Middle frontal gyrus (tissue), 1 donor: ENCODE data around the gene DDX31.

Experiments used
- DNase-seq: peaks from one replicate; pipeline ENCODE4 v3.0.0-alpha.2; 2015; ENCODE audit warnings: low spot score; ENCODE audit errors: extremely low spot score

Gene DDX31

GRCh38 chr9:132597073-132597775 lies 72.6 kb downstream of the DDX31 start:
- DNase-seq: no peak

- no peak for DNase-seq
These were observed 73.6 kb downstream of the DDX31 start for GRCh38 chr9:132596200-132596599.

DNA sequence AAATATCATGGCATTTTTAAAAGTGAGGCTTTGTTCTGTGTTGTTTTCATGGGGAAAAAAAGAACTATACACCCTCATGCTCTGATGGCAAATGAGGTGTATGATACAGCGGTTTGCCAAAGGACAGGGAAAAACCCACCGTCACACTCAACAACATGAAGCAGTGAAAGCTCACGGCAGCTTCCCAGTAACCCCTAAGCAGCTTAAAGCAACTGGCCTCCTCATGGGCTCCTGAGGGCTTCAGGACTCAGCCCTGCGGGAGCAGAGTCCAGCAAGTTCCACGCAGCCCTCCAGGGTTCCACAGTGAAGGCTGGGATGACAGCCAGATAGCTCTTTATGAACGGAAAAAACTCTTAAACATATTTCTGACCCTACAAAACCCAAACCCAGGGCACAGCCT lies 74.5 kb downstream of the DDX31 start:
- DNase-seq: no peak

DNA sequence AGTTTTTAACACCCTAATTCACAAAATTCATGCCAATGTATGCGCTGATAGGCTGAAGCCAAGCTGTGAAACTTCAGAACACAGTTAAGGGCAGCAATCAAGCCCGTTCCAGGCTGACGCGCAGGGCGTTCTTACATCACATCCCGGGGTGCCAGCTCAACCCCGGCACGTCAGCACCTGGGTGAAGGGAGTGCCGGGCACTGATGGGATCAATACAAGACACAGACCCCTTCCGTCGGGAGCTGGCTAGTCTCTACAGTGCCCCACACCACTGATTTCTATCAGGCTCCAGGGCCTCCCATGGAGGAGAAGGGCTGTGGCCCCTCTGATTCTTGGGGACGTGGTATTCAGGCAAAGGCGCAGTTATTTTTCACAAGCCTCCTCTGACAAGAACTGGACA lies 75.4 kb downstream of the DDX31 start:
- DNase-seq: no peak

DNA sequence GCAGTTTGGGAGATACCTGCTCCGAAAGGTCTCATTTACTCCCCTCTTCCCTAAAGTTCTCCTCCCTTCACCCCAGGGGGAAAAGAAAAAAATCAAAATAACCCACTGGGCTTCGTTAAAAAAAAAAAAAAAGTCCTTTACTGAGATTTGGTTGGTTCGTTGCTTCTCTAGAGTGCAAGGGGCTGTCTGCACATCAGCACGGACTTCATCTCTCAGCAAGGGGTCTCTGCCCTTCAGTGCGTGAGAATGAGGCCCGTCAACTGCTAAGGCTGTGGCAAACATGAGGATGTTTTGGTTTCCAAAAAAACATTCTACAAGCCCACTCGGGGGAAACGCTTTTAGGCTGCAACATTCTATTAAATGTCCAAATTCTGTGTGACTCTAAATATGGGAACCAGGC lies 77.3 kb downstream of the DDX31 start:
- no peak for DNase-seq

GRCh38 chr9:132591751-132592314 lies 78.0 kb downstream of the DDX31 start:
- DNase-seq: no peak

DNA sequence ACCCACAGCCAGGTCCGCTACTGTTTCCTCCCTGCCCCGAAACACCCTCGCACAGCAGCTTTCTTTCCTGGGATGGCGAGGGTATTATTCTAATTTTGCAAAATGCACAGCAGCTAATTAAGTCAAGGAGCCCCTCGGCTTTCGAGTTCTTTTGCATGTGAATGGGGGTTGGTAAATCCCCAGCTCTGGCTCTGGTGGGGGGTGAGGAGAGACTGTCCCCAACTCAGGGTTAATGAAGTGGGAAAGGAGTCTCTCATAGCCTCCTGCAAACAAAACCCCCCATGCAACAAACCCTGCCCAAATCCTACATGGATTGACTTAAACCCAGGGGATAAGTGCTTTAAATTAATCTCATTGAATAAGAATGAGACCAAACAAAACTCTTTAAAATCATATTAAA lies 78.5 kb downstream of the DDX31 start:
- no peak for DNase-seq

DNA sequence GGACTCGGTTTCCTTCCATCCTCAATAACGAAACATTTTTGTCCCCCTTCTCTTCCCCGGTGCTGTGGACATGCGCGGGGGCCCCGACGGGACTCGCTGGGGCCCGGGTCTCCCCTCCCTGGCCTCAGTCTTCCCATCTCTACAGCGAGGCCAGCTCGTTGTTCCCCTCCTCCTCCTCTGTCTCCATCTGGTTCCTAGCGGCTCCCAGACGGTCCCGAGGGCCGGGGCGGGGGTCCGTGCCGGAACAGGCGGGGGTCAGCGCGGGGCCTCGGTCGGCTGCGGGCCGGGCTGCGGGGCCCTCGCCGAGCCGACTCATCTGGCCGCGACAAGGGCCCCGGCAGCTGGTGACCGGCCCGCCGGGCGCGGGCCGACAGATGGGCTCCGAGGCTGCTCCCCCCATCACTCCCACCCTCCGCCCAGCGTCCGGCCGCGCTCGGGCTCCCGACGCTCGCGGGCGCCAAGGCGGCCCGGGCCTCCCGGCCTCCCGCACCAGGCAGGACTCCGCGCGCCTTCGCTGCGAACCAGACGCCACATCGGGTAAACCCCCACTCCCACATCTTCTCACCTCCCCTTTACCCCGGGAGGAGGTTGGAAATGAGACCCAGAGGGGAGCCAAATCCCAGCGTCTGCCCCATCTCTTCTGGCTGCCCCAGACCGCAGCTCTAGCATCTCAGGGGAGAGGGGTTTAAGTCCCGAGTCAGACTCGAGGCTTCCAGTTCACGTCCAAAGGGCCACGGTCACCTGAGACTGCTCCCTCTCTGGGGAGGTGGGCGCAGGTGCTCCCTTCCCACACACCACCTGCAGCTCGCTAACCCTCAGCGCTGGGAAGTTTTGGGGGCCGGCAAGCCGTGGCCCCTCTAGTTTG lies 79.2 kb downstream of the DDX31 start:
- DNase-seq: no peak

GRCh38 chr9:132590037-132590317 lies 79.8 kb downstream of the DDX31 start:
- DNase-seq: no peak

GRCh38 chr9:132589148-132590036 lies 80.4 kb downstream of the DDX31 start:
- no peak for DNase-seq

GRCh38 chr9:132588501-132589147 lies 81.2 kb downstream of the DDX31 start:
- no peak for DNase-seq

GRCh38 chr9:132588098-132588497 lies 81.7 kb downstream of the DDX31 start:
- DNase-seq: no peak

- DNase-seq: no peak
These were observed 82.2 kb downstream of the DDX31 start for GRCh38 chr9:132587592-132587955.

DNA sequence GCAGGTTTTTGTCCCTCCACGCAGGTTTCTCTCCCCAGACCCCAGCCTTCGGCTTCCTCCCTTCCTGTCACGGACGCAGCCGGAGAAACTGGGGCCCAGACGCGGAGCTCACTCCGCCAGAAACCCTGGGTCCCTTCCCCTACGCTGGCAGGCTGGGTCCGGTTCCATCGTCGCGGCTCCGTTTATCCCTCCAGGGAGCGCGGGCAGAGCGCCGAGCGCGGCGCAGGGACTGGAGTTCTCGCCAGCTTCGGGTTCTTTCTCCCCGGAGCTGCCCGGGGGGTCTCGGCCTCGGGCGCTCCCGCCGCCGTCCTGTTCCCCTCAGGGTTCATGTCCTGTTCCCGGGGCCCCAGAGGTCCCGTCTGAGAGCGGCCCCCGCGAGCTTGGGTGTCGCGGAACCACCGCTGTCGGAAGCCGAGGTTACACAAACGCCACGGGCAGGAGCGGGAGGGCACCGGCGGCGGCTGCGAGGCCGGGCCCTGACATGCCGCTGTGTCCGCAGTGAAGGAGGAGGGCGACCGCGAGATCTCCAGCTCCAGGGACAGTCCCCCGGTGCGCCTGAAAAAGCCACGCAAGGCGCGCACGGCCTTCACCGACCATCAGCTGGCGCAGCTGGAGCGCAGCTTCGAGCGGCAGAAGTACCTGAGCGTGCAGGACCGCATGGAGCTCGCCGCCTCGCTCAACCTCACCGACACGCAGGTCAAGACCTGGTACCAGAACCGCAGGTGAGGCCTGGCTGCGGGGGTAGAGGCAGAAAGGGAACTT lies 82.8 kb downstream of the DDX31 start:
- no peak for DNase-seq

GRCh38 chr9:132585954-132586829 lies 83.6 kb downstream of the DDX31 start:
- no peak for DNase-seq

DNA sequence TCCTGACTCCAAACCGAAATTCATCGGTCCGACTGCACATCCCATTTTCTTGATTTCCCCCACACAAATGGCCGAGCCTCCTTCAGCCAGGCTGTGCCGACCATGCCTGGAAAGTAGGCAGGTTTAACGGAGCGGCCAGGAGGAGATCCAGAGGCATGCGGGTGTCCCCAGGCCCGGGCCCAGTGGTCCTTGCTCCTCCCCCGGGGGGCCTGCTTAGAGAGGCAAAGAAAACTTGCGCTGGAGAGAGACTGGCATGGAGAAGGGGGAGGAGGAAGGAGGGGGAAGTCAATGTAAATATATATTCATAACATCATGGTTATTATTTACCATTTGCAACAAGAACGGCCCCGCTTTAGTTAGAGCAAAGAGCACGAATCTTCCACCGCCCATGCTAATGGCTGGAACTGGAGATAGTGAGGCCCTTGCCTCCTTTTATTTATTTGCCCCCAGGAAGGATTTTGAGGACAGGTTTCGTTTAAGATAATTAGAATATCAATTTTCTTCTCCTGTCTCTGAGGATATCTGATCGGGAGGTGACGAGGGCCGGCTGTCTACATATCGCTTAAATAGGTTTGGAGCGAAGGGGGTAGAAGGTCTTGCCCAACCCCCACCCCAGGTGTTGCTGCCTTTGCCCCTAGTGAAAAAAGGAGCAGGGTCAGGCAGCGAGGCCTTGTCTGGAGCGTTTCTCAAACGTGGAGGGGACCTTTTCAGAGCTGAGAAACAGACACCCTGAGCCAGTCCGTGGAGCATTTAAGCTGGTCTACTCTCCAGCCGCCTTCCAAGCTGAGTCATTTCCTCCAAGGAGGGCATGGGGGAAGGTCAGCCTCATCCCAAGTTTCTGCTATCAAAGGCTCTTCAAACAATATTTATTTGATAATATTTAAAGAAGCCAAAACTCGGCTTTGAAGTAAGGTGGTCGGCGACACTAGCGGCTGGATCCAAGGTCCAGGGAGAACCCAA lies 84.9 kb downstream of the DDX31 start:
- no peak for DNase-seq

DNA sequence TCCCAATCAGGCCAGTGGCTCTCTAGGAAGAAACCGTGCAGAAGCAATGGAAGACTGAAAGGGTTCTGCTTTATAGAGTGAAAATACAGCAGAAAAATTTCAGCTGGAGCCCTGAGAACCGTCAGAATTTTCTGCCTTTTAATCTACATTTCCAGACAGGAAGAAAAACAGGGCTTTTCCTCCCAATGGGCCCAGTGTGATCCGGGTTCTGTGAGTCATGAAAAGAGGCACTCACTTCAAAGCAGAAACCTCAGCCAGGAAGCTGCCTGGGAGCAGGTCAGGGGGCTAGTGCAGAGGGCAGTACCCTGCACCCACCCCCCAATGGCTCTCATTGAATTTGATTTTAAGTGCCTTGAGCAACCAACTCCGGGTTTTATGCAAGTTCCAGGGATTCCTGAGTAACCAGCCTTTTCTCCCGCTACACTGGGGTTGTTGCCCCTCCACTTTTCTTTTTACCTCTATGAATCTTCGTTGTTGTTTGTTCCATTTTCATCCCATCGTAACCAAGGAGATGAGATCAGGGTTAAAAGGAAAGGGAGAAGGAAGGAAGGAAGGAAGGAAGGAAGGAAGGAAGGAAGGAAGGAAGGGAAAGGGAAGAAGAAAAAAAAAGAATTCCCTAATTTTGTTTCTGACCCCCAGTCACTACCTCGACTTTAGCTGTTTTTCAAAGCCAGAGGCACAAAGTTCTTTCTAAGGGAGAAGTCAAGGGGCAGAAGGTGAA lies 86.0 kb downstream of the DDX31 start:
- no peak for DNase-seq
